ENCODE results near the gene ESYT2.
"Not testable (repeated sequence)": the region's sequence is repeated elsewhere in the genome, so short reads cannot be mapped to it uniquely, and the experiment has no call there.

Gene ESYT2

DNA sequence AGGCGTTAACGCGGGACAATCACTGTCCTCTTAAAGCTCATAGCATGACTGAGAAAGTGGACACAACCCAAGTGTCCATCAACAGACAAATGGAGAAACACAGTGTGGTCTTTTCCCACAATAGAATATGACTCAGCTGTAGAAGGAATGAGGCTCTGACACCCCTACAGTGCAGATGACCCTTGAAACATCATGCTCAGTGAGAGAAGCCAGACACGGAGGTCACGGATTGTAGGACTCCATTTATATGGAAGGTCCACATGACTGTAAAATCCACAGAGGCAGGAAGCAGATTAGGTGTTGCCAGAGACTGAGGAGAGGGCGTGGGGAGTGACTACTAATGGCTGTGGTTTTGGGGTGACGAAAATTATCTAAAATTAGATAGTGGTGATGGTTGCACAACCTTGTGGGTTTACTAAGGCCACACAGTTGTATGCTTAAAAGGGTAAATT, 118.6 kb downstream of the ESYT2 start:
- H3K4me3 ChIP-seq (ENCODE audit: low read depth, low read length): no peak overlapping the region
- no peak for DNase-seq (ENCODE audit: low read depth)

DNA sequence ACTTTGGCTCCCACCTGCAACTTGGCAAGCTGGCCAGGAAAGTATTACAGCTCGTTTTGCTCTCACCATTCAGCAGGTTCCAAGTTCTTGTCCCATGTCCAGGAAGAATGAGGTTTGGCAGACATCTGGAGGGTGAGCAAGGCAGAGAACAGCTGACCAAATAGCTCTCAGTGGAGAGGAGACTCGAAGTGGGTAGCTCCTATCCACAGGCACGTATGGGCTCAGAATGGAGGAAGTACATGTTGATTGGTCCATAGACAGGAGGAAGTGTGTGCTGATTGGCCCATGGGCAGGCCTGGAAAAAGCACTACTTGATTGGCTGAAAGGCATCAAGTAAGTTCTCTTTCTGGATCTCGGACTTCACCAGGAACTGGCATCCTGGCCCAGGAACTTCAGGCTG, 121.7 kb downstream of the ESYT2 start:
- no peak for DNase-seq (ENCODE audit: low read depth)
- no peak overlapping the region for H3K4me3 ChIP-seq (ENCODE audit: low read depth, low read length)

DNA sequence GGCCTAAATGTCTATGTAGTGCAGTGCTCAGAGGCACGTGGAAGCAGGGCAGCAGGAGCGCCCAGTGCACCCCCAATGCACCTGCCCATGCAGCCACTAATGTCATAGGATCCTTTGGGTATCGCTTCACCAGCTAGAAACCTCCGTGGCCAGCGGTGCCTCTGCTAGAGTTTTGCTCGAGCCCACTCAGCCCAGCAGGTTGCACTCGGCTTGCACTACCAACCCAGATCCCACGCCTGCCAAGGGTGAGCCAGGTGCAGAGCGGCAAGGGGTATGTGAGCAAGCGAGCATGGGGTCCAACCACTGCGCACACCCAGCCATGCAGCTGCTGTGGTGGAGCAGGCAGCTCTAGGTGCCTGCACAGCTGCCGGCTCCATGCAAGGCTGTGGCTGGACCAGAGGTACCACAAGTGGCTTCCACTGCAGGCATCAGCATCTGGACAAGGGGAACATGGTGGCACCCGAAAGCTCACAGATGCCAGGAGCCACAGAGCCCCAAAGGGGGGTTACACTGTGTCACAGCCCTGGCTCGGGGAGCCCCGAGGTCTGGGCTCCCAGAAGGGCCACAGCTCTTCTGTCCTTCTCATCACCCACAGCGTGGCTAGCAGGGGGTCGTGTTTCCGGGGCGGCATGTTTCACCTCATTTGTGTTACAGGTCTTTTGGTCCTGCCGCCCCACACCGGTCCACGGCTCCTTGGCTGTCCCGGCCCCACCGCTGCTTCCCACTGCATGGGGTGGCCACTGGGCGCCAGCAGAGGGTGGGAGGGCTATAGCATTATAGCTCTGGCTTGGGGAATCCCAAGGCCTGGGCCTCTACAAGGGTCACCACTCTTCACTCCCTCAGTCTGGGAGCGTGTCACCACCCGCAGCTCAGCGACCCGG, 122.4 kb downstream of the ESYT2 start:
- DNase-seq (ENCODE audit: low read depth): no peak
- no peak overlapping the region for H3K4me3 ChIP-seq (ENCODE audit: low read depth, low read length)

DNA sequence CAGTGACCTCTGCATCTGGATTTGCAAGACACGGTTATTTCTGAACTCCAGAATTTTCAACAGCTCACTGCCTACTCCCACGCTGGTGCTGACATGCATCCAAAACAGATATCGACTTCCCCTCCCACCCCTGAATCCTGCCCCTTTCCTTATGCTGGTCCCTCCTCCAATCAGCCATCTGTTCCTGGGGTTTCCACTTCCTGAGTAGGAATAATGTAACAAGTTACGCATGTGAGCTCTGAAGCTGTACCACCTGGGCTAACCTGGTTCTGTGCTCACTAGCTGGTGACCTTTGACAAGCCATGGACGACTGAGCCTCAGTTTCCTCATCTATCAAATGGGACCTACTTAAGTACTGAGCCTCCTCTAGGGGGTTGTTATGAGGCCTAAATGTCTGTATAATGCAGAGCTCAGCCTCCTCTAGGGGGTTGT, 123.0 kb downstream of the ESYT2 start:
- H3K4me3 ChIP-seq (ENCODE audit: low read depth, low read length): no peak overlapping the region
- no peak for DNase-seq (ENCODE audit: low read depth)

DNA sequence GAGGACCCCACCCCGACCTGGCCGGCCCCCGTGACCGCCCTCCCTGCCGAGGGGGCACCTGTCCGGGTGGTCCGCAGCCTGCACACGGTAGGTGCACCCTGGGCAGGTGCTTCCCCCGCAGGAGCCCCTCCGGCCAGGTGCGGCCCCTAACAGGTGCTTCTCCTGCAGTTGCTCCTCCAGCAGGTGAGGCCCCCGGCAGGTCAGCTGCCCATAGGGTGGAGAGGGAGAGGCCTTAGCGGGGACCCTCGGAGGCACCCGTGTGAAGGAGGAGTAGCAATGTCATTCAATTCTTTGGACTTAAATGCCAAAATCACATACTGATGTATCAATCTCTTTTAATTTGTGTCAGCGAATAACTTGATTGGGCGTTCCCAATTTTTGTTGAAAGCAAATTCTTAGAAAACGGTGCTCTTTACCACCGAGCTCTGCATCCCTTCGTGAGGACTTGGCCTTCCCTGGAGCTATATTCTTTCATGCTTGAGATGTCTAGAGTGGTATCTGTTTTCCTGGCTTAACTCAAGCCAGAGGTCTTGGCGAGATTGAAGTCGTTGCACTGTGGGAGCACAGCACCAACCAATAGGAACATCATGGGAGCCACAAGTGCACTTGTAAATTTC, 124.0 kb downstream of the ESYT2 start:
- no peak for DNase-seq (ENCODE audit: low read depth)
- H3K4me3 ChIP-seq (ENCODE audit: low read depth, low read length): peak overlapping the region; percentile 80

DNA sequence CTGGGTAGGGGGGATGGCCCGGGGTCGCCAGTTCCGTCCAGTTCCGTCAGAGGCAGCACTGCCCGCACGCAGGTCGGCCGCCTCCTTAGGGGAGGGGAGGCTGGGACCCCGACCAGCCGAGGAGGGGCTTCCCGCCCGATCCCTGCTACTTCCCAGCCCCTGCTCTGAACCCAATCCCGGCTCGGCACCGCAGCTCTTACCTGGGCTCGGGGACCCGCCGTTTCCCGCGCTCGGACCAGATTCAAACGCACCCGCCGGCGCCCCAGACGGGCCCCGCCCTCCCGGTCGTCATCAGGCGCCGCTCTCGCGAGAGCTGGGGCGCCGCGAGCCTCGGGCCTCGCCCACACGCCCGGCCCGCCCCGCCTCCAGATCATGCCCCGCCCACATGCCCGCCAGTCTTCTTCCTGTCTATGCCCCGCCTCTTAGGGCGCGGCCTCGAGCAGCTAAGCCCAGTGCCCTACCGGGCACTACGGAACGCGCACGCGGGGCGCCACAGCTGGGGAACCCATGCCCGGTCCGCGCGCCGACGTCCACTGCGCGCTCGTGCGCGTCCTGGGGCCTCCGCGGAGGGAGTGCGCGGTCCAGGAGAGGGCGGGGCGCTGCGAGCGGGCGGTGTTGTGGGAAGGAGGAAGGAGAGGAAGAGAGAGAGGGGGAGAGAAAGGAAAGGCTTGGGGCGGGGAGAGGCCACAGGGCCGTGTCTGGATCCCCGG, 124.6 kb downstream of the ESYT2 start, which contains the start of gene NCAPG2:
Gene NCAPG2, minus strand, starts transcription at position 281 of the 710 bp plus-strand sequence. CDS start 2,905 bp downstream, outside the sequence.
- H3K4me3 ChIP-seq (ENCODE audit: low read depth, low read length): peak within 1 kb of the TSS; percentile 80
- peak; percentile 92 for DNase-seq (ENCODE audit: low read depth)

DNA sequence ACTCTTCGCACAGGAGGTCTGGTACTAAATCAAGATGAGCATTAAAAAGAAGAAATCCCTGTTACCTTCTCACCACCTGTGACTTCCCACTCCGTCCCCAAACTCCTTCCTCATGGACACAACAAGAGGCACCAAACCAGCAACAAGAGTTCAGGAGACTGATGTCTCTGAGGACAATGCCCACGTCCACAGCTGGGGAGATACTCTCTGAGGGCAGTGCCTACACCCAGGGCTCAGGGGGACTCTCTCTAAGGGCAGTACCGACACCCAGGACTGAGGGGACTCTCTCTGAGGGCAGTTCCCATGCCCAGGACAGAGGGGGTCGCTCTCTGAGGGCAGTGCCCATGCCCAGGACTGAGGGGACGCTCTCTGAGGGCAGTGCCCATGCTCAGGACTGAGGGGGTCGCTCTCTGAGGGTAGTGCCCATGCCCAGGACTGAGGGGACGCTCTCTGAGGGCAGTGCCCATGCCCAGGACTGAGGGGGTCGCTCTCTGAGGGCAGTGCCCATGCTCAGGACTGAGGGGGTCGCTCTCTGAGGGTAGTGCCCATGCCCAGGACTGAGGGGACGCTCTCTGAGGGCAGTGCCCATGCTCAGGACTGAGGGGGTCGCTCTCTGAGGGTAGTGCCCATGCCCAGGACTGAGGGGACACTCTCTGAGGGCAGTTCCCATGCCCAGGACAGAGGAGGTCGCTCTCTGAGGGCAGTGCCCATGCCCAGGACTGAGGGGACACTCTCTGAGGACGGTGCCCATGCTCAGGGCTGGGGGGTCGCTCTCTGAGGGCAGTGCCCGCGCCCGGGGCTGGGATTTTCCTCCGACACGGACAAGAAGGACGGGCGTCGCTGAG, 125.4 kb downstream of the ESYT2 start:
- DNase-seq (ENCODE audit: low read depth): not testable (repeated sequence)
- peak overlapping the region; percentile 80 for H3K4me3 ChIP-seq (ENCODE audit: low read depth, low read length)

DNA sequence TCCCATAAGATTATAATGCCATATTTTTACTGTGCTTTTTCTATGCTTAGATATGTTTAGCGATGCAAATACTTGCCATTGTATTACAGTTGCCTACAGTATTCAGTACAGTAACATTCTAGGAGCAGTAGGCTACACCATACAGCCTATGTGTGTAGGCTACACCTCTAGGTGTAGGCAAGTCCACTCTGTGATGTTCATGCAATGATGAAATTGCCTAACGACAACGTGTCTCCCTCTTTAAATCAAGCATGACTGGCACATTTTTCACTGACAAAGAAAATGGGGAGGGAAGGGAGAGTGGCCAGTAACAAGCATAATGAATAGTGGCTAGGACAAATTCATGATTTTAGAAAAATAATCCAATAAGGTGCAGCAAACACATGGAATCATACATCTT, 126.4 kb downstream of the ESYT2 start:
- no peak for DNase-seq (ENCODE audit: low read depth)
- no peak overlapping the region for H3K4me3 ChIP-seq (ENCODE audit: low read depth, low read length)

DNA sequence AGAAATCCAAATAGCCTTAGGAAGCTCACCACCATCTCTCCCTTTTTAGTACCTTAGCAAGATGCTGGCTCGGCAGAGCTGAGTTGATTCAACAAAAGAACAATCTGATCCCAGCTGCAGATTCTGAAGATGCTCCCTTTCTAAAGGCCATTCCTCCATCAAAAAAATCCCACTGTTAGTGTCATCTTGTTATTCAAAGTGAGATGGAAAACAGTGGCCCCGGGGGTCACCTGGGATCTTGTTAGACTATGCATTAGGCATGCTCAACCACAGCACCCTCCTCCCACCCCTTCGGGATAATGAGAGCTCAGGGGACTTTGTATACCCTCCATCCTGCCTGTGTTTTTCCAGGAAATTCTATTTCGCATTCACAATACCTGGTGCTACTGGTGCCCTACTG, 127.1 kb downstream of the ESYT2 start:
- no peak for DNase-seq (ENCODE audit: low read depth)
- no peak overlapping the region for H3K4me3 ChIP-seq (ENCODE audit: low read depth, low read length)

DNA sequence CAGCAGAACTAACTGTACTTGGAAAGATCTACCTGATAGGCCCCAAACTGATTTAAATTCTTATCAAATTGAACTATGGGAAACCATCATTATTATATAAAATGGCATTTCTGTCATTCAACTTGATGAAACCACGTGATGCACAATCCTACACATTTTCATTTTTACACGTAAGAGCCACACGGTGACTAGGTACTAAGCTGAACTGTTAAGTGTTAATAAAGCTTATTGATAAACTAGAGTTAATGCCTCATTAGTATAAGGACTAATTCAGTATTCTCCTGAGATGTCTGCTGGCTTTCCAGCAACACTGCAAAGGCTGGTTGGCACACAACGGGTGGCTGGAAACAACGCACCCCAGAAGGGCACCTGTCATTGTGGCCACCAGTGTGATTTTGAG, 129.3 kb downstream of the ESYT2 start:
- no peak for DNase-seq (ENCODE audit: low read depth)
- H3K4me3 ChIP-seq (ENCODE audit: low read depth, low read length): no peak overlapping the region

DNA sequence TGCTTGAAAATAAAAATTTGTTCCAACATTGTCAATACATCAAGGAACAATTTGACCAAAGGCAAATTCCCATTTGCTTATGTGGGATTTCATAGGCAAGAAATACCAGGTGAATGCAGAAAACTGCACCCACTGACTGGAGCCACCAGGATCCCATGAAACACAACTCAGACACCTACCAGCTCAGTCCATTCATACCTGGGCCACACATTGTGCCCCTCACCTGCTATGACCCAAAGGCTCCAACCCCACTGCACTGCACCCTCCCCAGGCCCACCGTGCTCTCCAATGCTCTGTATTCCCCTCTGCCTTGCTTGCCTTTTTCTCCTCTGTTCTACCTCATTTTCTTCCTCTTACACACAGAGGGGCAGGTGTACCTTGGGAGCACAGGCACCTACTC, 130.0 kb downstream of the ESYT2 start:
- DNase-seq (ENCODE audit: low read depth): no peak

DNA sequence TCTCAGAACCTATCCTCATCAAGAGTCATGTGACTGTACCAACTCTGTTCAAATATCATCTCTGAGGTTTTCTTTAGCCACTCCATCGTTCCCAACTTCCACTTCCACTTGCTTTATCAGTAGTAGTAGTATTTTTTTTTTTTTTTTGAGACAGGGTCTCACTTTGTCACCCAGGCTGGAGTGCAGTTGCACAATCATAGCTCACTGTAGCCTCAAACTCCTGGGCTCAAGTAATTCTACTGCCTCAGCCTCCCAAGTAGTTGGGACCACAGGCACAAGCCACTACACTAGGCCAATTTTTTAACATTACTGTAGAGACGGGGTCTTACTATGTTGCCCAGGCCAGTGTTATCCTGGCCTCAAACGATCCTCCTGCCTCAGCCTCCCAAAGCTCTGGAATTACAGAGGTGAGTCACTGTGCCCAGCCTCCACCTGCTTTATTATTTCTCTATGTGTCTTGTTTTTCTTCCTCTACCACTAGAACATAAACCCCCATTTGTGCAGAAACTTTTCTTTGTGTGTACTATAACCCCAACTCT, 130.6 kb downstream of the ESYT2 start:
- no peak overlapping the region for H3K4me3 ChIP-seq (ENCODE audit: low read depth, low read length)
- DNase-seq (ENCODE audit: low read depth): no peak

More for the DNA sequence above, 130.0 kb downstream of the ESYT2 start:
- H3K4me3 ChIP-seq (ENCODE audit: low read depth, low read length): no peak overlapping the region

DNA sequence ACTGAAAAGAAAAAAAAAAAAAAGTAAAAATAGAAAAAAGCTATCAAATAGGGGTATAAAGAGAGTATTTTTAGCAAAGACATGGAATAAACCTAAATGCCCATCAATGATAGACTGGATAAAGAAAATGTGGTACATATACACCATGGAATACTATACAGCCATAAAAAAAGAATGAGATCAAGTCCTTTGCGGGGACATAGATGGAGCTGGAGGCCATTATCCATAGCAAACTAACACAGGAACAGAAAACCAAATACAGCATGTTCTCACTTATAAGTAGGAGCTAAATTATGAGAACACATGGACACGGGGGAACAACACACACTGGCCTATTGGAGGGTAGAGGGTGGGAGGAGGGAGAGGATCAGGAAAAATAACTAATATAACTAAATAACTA, 131.7 kb downstream of the ESYT2 start:
- not testable (repeated sequence) for DNase-seq (ENCODE audit: low read depth); H3K4me3 ChIP-seq (ENCODE audit: low read depth, low read length)

DNA sequence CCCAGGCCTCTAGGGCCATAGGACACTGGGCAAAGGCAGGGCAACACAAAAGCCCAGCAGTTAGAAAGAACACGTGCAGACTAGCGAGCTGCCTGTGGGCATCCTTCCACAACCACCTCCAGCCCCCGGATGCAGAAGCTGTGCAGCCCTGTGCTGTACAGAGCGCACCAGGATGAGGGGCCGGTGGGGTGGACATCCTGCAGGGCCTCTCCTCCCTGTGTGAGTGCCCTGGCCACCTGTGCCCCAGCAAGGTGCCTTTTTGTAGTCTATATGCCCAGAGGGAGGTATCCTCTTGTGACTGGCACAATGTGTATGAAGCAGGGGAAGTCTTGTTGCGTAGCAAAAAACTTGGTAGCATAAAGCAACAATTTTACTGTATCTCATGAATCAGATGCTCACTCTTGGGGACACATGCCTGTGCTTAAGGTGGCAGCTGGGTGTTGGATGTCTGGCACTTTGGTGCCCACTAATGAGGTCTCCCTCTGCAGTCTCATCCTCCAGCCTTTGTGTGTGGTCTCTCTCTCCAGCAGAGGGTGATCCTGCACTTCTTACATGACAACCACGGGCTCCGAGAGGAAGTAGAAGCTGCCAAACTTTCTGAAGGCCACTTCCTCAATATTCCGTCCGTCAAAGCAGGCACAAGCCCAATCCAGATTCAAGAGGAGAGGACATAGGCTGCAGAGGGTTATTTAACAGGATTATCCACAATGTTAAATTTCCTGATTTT, 133.4 kb downstream of the ESYT2 start:
- DNase-seq (ENCODE audit: low read depth): peak; percentile 53
- H3K4me3 ChIP-seq (ENCODE audit: low read depth, low read length): no peak overlapping the region

DNA sequence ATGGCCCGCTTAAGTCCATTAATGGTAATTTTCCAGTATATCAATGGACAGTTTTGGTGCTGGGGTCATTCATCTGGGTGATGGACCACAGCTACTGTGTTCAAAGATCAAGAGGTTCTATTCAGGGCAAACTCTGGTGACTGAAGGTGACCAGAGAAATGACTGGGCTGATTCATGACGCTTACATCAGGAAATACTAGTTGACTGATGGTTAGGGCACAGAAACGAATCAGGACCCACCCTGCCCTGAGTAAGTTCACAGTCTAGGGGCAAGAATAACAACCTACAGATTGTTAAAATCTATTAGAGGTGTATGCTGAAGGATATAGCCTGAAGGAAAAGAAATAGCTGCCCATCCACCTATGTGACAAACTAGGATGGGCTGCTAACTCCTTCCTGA, 134.3 kb downstream of the ESYT2 start:
- no peak overlapping the region for H3K4me3 ChIP-seq (ENCODE audit: low read depth, low read length)
- DNase-seq (ENCODE audit: low read depth): no peak

DNA sequence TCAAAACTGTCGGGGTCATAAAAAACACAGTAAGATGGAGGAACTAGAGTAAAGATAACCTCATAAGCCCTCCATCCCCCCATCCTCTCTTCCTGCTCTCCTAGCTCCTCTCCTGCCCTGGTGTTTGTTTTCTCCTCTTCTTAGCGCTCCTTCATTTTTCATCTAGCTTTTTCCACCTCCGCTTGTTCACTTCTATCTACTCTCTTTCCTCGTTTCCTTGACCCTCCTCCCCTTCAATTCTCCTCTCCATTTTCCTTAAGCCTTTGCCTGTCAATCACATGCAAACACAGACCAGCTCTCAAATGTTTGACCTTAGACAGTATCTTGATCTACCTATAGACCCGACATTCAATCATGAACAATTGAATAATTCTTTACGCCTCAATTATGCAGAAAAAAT, 134.7 kb downstream of the ESYT2 start:
- no peak overlapping the region for H3K4me3 ChIP-seq (ENCODE audit: low read depth, low read length)

DNA sequence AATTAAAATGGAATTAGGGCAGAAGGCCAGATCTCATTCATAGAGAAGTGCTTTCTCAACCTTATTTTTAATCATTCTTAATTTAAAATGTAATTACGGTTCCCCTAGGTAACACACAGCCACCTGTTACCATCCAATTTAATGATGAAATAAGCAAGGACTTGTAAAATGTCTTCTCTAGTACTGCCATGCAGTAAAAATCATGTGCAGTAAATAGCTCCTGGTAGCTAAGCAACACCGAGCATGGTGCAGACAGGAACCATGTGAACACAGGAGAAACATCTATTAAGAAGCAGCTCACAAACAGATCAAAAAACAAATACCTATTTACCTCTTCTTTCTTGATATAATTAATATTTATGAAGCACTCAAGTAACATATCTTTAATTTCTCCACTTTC, 139.8 kb downstream of the ESYT2 start:
- no peak overlapping the region for H3K4me3 ChIP-seq (ENCODE audit: low read depth, low read length)
- no peak for DNase-seq (ENCODE audit: low read depth)

More for the DNA sequence above, 134.7 kb downstream of the ESYT2 start:
- DNase-seq (ENCODE audit: low read depth): no peak

DNA sequence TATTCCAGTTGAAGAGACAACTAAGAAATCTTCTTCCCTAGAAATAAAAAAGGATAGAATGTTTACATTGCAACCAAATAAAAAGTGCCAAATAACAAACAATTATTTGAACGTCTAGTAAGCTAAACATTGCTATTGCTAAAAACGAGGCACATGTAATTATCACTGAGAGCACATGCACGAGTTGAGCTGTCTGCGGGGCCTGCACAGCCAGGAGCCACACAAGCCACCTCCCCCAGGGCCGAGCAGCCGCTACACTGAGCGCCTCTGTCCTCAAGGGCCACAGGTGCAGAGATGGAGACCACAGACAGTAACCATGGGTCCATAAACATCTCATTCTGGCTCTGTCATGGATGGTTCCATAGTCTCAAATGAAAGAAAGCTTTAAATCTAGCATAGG, 141.9 kb downstream of the ESYT2 start:
- DNase-seq (ENCODE audit: low read depth): no peak
- no peak overlapping the region for H3K4me3 ChIP-seq (ENCODE audit: low read depth, low read length)
